SK-N-SH (cell line): ENCODE results near the gene NTM. TPM values are rescaled to one million over a fixed set of nuclear protein-coding genes. Genes with fewer than 3 reads are reported as not detected.

Source experiments
- CTCF ChIA-PET: fragments of 300-600, 350-600 bp; formaldehyde crosslinking; extraction: SDS; loops from one replicate; lab custom pipeline; 2021; lab: Yijun Ruan, JAX
- POLR2A ChIA-PET: fragments of 350-600 bp; sonication (Branson Sonifier 250); formaldehyde crosslinking; extraction: SDS; loops from one replicate; lab custom pipeline; 2020; ENCODE audit warnings: antibody characterized with exemption, inconsistent platforms; lab: Yijun Ruan, JAX
- DNase-seq: peaks from one replicate; pipeline ENCODE4 v3.0.0; 2012
- H2AFZ ChIP-seq: fragments of 200-600 bp; sonication (generic); 2 replicates; pipeline ENCODE4 v1.8.1; 2016; ENCODE audit warnings: antibody characterized with exemption, mild to moderate bottlenecking, low read depth
- H3F3A ChIP-seq: fragments of 200-600 bp; sonication (generic); replicated peaks from 2 replicates; pipeline ENCODE3; 2016; ENCODE audit warnings: antibody characterized with exemption, mild to moderate bottlenecking; ENCODE audit not compliant: insufficient read depth
- H3K27ac ChIP-seq, 2 experiments: fragments of 200-500 bp in 1 of 2; fragments of 200-600 bp in 1 of 2; sonication (Bioruptor generic) in 1 of 2; sonication (generic), shearing (Covaris generic) in 1 of 2; 2 replicates each; pipeline versions ENCODE4 v1.5.1 to v1.6.1; 2014 to 2016; ENCODE audit warnings: low read depth in 2 of 2, inconsistent platforms in 1 of 2, low read length in 1 of 2, mild to moderate bottlenecking in 1 of 2, mixed read lengths in 1 of 2
- H3K27me3 ChIP-seq: fragments of 200-600 bp; sonication (generic), shearing (Covaris generic); 2 replicates; pipeline ENCODE4 v1.6.1; 2016; ENCODE audit warnings: mixed run types; ENCODE audit not compliant: insufficient read depth
- H3K36me3 ChIP-seq, 2 experiments: fragments of 200-500 bp in 1 of 2; fragments of 200-600 bp in 1 of 2; sonication (Bioruptor generic) in 1 of 2; sonication (generic) in 1 of 2; replicated peaks in 1 of 2; 2 replicates each; pipeline versions ENCODE3 to v1.5.1; 2014 to 2016; ENCODE audit warnings: low read length in 1 of 2, mild to moderate bottlenecking in 1 of 2; ENCODE audit not compliant: insufficient read depth in 2 of 2, control insufficient read depth in 1 of 2
- H3K4me1 ChIP-seq, 2 experiments: fragments of 200-500 bp in 1 of 2; fragments of 200-600 bp in 1 of 2; sonication (Bioruptor generic) in 1 of 2; sonication (generic), shearing (Covaris generic) in 1 of 2; 2 replicates each; pipeline versions ENCODE4 v1.5.1 to v1.6.1; 2014 to 2016; ENCODE audit warnings: low read depth in 1 of 2, low read length in 1 of 2, mixed run types in 1 of 2; ENCODE audit not compliant: insufficient read depth in 2 of 2, control insufficient read depth in 1 of 2
- H3K4me2 ChIP-seq: fragments of 200-600 bp; sonication (generic), shearing (Covaris generic); 2 replicates; pipeline ENCODE4 v1.6.1; 2017; ENCODE audit warnings: mixed run types
- H3K4me3 ChIP-seq, 2 experiments: fragments of 200-500 bp in 1 of 2; fragments of 200-600 bp in 1 of 2; sonication (Bioruptor generic) in 1 of 2; sonication (generic), shearing (Covaris generic) in 1 of 2; 2 replicates each; pipeline versions ENCODE4 v1.5.1 to v1.8.1; 2014 to 2016; ENCODE audit warnings: low read depth in 2 of 2, inconsistent platforms in 1 of 2, low read length in 1 of 2, mild to moderate bottlenecking in 1 of 2, mixed read lengths in 1 of 2, moderate library complexity in 1 of 2
- H3K79me2 ChIP-seq: fragments of 200-600 bp; sonication (generic); 2 replicates; pipeline ENCODE4 v1.8.1; 2017; ENCODE audit warnings: mild to moderate bottlenecking; ENCODE audit not compliant: insufficient read depth
- H3K9ac ChIP-seq: fragments of 200-600 bp; sonication (generic); 2 replicates; pipeline ENCODE4 v1.6.1; 2017; ENCODE audit warnings: mixed run types
- H3K9me2 ChIP-seq: fragments of 200-600 bp; sonication (generic); 2 replicates; pipeline ENCODE4 v1.6.1; 2017; ENCODE audit warnings: mixed run types
- H3K9me3 ChIP-seq: fragments of 200-600 bp; sonication (generic); 2 replicates; pipeline ENCODE4 v1.6.1; 2017; ENCODE audit warnings: mixed run types, mild to moderate bottlenecking, moderate library complexity
- H4K20me1 ChIP-seq: fragments of 200-600 bp; sonication (generic); 2 replicates; pipeline ENCODE4 v1.6.1; 2017; ENCODE audit warnings: mild to moderate bottlenecking, mixed run types; ENCODE audit not compliant: insufficient read depth
- EZH2phosphoT487 ChIP-seq: fragments of 200-600 bp; sonication (generic); IDR thresholded peaks from 2 replicates; pipeline ENCODE4 v1.6.1; 2017; ENCODE audit warnings: low read depth, mixed run types, mild to moderate bottlenecking, antibody characterized with exemption, moderate library complexity, borderline replicate concordance
- MAX ChIP-seq: IDR thresholded peaks from 2 replicates; pipeline ENCODE4 v1.4.0; 2012; ENCODE audit warnings: low read depth
- MEF2A ChIP-seq: IDR thresholded peaks from 2 replicates; pipeline ENCODE4 v1.4.0; 2012; ENCODE audit warnings: low read depth, borderline replicate concordance
- SIN3A ChIP-seq: IDR thresholded peaks from 2 replicates; pipeline ENCODE4 v1.6.1; 2012; ENCODE audit warnings: low read depth, mild to moderate bottlenecking, low read length, moderate library complexity, borderline replicate concordance
- SMC3 ChIP-seq: IDR thresholded peaks from 2 replicates; pipeline ENCODE4 v1.6.1; 2012; ENCODE audit warnings: low read depth, low read length, improper control_type of control experiment
- TAF1 ChIP-seq: IDR thresholded peaks from 2 replicates; pipeline ENCODE4 v1.6.1; 2012; ENCODE audit warnings: low read depth, mild to moderate bottlenecking, low read length, moderate library complexity, borderline replicate concordance
- ZBTB33 ChIP-seq: IDR thresholded peaks from 2 replicates; pipeline ENCODE4 v1.4.0; 2012; ENCODE audit warnings: low read depth, borderline replicate concordance
- WGBS: methylation state at CpG from one replicate; pipeline ENCODE4 v1.1.6; 2017; ENCODE audit warnings: low lambda C conversion rate; 5-methylcytosine and 5-hydroxymethylcytosine counted together
- polyA plus RNA-seq, 3 experiments: library from polyadenylated mRNA; depleted of rRNA; stranded (reverse); fragments of >200 nt; gene quantifications; 2 replicates each; pipeline ENCODE4 v1.2.3, GENCODE V29; 2012

NTM gene
- polyA plus RNA-seq, 1 of the 3 experiments (the other 2 are of a cell fraction): 20.0 TPM

- H4K20me1 ChIP-seq: no peaks in the 10 kb centered on the region
- peak overlapping the region; percentile 20; the same call in 1 of the 2 replicates for H3K4me2 ChIP-seq
- H3K27ac ChIP-seq: peak overlapping the region in 1 of 2 experiments; percentile 81; a peak in 2 of 4 replicates
- ChIA-PET POLR2A (no interaction called here), CTCF (no interaction called here)
- H3K9me2 ChIP-seq: no peaks in the 10 kb centered on the region
- H3K27me3 ChIP-seq: no peaks in the 10 kb centered on the region
- peaks cover 35% of the 10 kb centered on the region for H3F3A ChIP-seq
- no peak overlapping the region for H3K4me3 ChIP-seq
- H3K9me3 ChIP-seq: no peaks in the 10 kb centered on the region
- peak overlapping the region; percentile 36 for H2AFZ ChIP-seq
- no peak for TF ChIP-seq EZH2phosphoT487
- TF ChIP-seq MAX: no peak
- TF ChIP-seq TAF1: no peak
- TF ChIP-seq MEF2A: no peak
- no peak for TF ChIP-seq SMC3
- H3K79me2 ChIP-seq: no peaks in the 10 kb centered on the region; the same call in 1 of the 2 replicates
- H3K9ac ChIP-seq: peak overlapping the region; percentile 34; the same call in 1 of the 2 replicates
- H3K36me3 ChIP-seq: no peaks in the 10 kb centered on the region
- peaks cover 0 to 81% of the 10 kb centered on the region in 2 experiments for H3K4me1 ChIP-seq
- no peak for DNase-seq
- WGBS: 70% methylated on average over 3 of the region's 3 CpGs
Measured at GRCh38 chr11:132057266-132057665, 686.9 kb downstream of the NTM start.

DNA sequence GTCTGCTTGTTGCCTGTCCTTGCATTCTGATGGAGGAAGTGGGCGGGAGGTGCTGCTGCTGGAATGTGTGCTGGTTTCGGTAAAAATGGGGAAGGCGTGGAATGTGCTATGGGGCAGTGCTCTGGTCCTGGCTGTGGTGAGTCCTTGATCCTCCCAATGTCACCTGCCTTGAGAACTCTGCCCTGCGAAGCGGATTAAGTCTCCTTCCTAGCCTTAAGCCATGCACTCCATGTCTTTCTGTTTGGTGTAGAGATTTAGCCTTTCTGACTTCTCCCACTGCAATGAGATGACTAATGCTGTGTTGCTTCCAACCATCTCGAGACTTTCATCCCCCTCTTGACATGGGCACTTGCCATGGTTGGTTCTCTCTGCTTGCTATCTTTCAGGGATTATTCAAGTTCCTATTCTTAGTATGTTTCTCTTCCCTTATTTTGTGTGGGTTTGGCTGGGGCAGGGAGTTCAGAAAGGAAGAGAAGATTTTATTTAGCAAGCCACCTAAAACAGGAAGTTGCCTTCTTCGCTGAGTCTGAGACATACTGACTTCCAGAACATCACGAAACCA lies 687.9 kb downstream of the NTM start:
- peak overlapping the region in 1 of 2 experiments; percentile 81; a peak in 2 of 4 replicates for H3K27ac ChIP-seq
- POLR2A ChIA-PET: no interaction called here
- WGBS: 85% methylated on average over 8 of the region's 8 CpGs
- no peak for TF ChIP-seq SIN3A
- TF ChIP-seq ZBTB33: 0 out of 2 replicates have a peak, but pooled peaks have one; percentile 19
- TF ChIP-seq, all 33 proteins: peak for 1
- H3K9me3 ChIP-seq: no peaks in the 10 kb centered on the region
- CTCF ChIA-PET: no interaction called here
- peak overlapping the region; percentile 34; the same call in 1 of the 2 replicates for H3K4me2 ChIP-seq
- no peak overlapping the region for H3K4me3 ChIP-seq
- H4K20me1 ChIP-seq: no peaks in the 10 kb centered on the region
- DNase-seq: no peak
- H3K9me2 ChIP-seq: no peaks in the 10 kb centered on the region
- H2AFZ ChIP-seq: peak overlapping the region; percentile 47
- no peaks in the 10 kb centered on the region; the same call in 1 of the 2 replicates for H3K79me2 ChIP-seq
- H3K9ac ChIP-seq: no peak overlapping the region
- H3K27me3 ChIP-seq: no peaks in the 10 kb centered on the region
- peaks cover 0 to 79% of the 10 kb centered on the region in 2 experiments for H3K4me1 ChIP-seq
- H3K36me3 ChIP-seq: no peaks in the 10 kb centered on the region
- peaks cover 38% of the 10 kb centered on the region for H3F3A ChIP-seq
